KBM-7 (cell line): ENCODE results near the gene MYO9B.

ENCODE experiments used
- DNase-seq: peaks from one replicate; pipeline ENCODE4 v3.0.0-alpha.2; 2015
- in situ Hi-C: fragments of 300-500 bp; cut with MboI; formaldehyde crosslinking; loops from 2 replicates; pipeline ENCODE4 v1.14.3; 2020; ENCODE audit warnings: low sequenced_read_pairs, low pct_unique_long_range_greater_than_20kb, mixed read lengths

MYO9B gene

GRCh38 chr19:17225053-17225452 lies 149.5 kb downstream of the MYO9B start:
- DNase-seq, result no peak
- in situ Hi-C loops, result no loop called here

DNA sequence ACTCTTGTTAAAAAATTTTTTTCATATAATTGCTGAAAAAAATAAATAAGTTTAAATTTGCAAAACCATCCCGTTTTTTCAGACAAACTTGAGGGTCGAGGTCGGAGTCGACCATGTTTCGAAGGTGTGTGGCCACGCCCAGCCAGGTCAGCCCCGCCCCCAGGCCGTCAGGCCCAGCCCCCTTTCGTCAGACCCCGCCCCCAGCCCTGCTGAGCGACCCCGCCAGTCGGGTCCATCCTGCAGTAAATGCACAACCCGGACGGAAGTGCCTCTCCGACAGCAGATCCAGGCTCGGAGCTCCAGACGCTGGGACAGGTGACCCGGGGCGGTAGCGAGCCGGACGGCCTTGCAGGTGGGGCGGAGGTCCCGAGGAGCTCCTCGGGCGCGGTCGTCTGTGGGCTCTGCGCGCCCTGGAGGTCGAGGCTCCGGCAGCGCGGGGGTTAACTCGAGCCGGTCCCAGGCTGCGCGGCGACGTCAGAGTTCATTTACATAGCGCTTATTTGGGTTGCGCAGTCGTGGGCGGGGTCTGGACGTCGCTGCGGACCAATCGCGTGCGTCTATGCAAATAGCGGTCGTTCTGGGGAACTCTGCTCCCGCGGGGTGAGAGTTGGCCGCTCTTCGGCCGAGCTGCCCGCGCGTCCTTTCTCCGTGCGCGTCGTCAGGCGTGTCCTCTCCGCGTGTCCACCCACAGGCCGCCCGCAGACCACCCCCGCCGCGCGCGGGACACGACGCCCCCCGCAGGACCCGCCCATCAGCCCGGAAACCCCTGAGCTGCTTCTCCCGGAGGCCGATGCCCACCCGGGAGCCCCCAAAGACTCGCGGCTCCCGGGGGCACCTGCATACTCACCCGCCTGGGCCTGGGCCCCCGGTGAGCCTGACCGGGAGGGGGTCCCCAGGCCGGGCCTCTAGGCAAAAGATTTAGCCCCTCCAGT lies 150.7 kb downstream of the MYO9B start, which contains the start of gene OCEL1:
TSS of gene OCEL1 (plus strand) at position 225 of the 932 bp plus-strand sequence. CDS start at position 247, 22 bp downstream.
- in situ Hi-C loops, result no loop called here

GRCh38 chr19:17227798-17228367 lies 152.3 kb downstream of the MYO9B start:
- DNase-seq, result no peak
- in situ Hi-C loops, result no loop called here

More for the DNA sequence above, 150.7 kb downstream of the MYO9B start, which contains the start of gene OCEL1:
- peak; percentile 98 for DNase-seq

- no peak for DNase-seq
- in situ Hi-C loops, result no loop called here
Measured at GRCh38 chr19:17229890-17230289, 154.3 kb downstream of the MYO9B start.

DNA sequence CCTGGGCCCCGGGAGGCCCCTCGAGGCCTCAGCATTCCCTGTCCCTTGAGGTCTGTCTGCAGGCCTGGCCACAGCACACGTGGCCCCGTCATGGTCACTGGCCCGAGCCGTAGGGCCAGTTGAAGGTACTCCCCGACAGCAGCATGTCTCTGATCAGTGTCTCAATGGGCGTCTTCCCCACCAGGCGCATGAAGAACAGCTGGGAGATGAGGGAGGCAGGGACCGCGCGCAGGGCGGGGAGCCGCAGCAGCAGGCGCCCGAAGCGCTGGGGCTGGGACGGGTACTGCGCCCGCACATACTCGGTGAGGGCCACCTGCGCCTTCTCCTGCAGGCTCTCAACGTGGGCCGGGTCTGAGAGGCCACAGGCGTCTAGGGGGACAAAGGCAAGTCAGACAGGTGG lies 156.7 kb downstream of the MYO9B start:
- no peak for DNase-seq
- in situ Hi-C loops, result no loop called here

GRCh38 chr19:17234911-17235299 lies 159.3 kb downstream of the MYO9B start:
- DNase-seq, result peak; percentile 79
- in situ Hi-C loops, result no loop called here

DNA sequence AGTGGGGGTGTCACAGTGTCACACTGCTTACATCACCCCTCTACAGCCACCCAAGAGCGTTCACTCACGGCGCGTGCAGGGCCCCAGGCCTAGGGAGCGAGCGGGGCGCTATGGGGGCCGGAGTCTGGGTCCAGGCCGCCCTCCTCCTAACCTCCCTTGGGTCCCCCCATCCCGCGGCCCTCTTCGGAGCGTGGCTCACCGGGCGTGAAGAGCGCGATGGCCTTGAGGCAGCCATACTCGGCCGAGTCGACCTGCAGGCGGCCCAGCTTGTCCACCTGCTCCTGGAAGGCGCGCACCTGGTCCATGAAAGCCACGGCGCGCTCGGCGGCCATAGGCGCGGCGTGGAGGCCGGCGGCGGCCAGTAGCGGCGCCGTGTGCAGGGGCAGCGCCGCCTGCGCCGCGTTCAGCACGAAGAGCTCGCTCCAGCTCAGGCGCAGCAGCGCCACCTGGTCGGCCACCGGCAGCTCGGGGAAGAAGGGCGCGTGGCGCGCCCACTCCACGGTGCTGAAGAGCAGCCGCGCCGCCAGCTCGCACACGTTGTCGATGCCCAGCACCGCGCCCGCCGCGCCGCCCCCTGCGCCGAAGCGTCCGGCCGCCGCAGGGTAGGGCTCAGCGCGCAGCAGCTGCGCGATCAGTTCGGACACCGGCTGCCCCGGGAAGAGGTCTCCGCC lies 159.9 kb downstream of the MYO9B start:
- in situ Hi-C loops, result no loop called here
- peak; percentile 69 for DNase-seq

- no peak for DNase-seq
- in situ Hi-C loops, result no loop called here
Measured at GRCh38 chr19:17235971-17236777, 160.6 kb downstream of the MYO9B start.

GRCh38 chr19:17236811-17237543 lies 161.4 kb downstream of the MYO9B start:
- DNase-seq, result no peak

DNA sequence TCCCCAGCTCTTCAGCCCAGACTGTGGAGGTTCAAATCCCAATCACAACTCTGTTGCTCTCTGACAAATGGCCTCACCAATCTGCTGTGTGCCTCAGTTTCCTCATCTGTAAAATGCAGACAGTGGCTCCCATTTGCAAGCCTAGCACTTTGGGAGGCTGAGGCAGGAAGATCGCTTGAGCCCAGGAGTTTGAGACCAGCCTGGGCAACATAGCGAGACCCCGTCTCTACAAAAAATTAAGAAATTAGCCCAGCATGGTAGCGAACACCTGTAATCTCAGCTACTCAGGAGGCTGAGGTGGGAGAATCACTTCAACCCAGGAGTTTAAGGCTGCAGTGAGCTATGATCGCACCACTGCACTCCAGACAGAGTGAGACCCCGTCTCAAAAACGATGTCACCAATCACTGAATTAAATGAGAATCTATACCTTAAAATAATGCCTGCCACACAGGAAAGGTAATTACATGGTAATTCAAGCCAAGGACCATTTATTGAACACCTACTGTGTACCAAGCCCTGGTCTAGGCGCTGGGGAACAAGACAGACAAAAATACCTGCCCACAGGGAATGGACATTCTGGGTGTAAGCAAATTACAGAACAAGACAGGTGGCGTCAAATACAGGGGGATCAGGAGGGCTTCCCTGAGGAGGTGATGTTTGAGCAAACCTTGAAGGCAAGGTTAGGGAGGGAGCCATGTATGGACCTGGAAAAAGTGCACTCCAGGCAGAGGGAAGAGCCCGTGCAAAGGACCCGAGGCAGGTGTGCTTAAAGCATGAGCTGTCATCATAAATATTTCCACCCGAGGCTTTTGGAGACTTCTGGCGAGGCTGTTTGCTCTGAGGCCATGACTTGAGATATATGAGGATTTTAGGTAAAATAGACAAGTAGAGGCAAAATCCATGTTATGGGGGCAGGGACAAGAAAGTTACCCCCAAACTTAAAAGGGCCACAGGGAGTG lies 162.4 kb downstream of the MYO9B start:
- in situ Hi-C loops, result no loop called here
- DNase-seq, result no peak

More at GRCh38 chr19:17236811-17237543, 161.4 kb downstream of the MYO9B start:
- in situ Hi-C loops, result no loop called here

DNA sequence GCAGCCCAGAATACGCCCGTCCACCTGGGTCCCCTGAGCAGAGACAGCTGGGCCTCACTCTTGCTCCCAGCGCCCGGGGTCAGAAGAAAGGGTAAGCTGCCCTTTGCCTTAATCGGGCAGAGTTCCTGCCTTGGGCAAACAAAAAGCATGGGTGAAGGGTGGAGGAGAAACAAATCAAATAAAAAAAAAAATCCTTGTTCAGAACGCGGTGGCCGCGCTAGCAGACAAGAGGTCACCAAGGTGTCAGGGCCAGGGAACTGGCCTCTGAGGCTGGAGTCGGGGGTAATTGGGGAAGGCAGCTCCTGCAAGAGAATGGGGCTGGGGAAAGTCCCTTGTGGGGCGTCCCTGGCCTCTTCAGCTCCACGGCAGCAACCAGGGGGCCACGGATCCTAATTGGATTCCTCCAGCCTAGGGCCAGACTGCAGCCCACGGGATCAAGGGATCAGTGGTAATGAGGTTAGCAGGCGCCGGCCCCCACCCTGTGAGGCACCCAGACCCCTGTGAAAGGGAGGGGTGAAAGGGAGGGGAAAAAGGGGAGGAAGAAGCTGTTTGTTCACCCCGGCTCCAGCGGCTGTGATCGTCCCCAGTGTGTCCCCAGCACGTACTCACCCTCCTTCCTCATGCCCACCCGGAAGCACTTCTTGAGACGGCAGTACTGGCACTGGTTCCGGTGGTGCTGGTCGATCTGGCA lies 164.6 kb downstream of the MYO9B start:
- in situ Hi-C loops, result no loop called here
- DNase-seq, result no peak

- in situ Hi-C loops, result no loop called here
- no peak for DNase-seq
Measured at GRCh38 chr19:17240826-17241399, 165.3 kb downstream of the MYO9B start.

DNA sequence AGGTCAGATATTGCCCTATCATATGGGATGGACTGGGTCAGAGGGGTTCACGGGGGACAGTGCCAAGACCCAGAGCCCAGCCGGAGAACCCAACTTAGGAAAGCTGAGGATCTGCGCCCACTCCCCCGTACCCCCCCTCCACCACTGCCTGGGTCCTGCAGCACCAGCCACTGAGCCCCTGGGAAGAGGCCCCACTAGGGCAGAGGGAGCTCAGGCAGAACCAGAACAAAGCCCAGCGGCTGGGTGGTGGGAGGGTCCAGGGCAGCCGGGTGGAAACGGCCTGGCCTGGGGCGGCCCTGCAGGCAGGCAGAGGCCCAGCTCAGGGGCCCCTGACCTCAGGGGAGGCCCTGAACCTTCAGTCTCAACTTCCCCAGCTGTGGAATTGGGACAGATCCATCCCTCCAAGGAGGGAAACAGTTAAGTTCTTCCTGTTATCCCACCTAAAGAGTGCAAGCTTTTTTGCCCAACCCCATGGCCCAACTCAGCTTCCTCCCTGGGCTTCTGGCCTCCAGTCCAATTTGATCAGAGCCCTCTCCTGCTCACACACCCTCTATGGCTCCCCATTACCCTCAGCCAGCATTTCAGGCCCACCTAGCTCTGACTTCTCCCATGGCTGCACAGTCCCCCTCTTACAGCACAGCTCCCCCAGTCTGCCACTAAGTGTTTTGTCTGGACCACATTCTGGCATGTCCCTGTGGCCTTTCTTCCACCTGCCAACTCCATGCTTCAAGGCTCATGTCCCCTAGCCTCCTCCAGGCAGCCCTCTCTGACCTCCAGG lies 167.0 kb downstream of the MYO9B start:
- no peak for DNase-seq
- in situ Hi-C loops, result no loop called here

- no peak for DNase-seq
- in situ Hi-C loops, result no loop called here
Measured at GRCh38 chr19:17243211-17243829, 167.7 kb downstream of the MYO9B start.

- in situ Hi-C loops, result no loop called here
- no peak for DNase-seq
Measured at GRCh38 chr19:17243830-17244617, 168.4 kb downstream of the MYO9B start.
